ENCODE results near the gene OR2M7. TPM values are rescaled to one million over a fixed set of nuclear protein-coding genes. Genes with fewer than 3 reads are reported as not detected.

OR2M7 gene
- total RNA-seq, 1 donor from 2014 or later: not detected

GRCh38 chr1:248366609-248367008, 42.2 kb upstream of the OR2M7 start:
- Histone ChIP-seq H3K9ac (no peak overlapping the region), H3K4me3 (no peak overlapping the region), H3K27ac (no peak overlapping the region), H4K20me1 (ENCODE audit: low read depth) (no peaks in the 10 kb centered on the region), H3K36me3 (no peaks in the 10 kb centered on the region), H2AFZ (replicated peaks) (no peak overlapping the region), H3K4me2 (no peak overlapping the region), H3K79me2 (ENCODE audit: low read depth) (no peaks in the 10 kb centered on the region), H3K4me1 (no peaks in the 10 kb centered on the region), H3K27me3 (no peaks in the 10 kb centered on the region), H3F3A (ENCODE audit: low read depth) (no peaks in the 10 kb centered on the region), H3K9me3 (ENCODE audit: low read depth) (peaks cover 33% of the 10 kb centered on the region)
- Mint-ChIP-seq H3K36me3 (no peaks in the 10 kb centered on the region), H3K4me3 (no peak overlapping the region), H3K27ac (no peak overlapping the region), H3K4me1 (no peaks in the 10 kb centered on the region), H3K27me3 (ENCODE audit: insufficient read depth, low read depth) (peaks cover 2% of the 10 kb centered on the region), H3K9me3 (peaks cover 47% of the 10 kb centered on the region)
- TF ChIP-seq EZH2 (IDR thresholded peaks at IDR 0.05) (no peak), EZH2phosphoT487 (IDR thresholded peaks at IDR 0.05) (no peak)
- TF ChIP-seq, protein P1, sequence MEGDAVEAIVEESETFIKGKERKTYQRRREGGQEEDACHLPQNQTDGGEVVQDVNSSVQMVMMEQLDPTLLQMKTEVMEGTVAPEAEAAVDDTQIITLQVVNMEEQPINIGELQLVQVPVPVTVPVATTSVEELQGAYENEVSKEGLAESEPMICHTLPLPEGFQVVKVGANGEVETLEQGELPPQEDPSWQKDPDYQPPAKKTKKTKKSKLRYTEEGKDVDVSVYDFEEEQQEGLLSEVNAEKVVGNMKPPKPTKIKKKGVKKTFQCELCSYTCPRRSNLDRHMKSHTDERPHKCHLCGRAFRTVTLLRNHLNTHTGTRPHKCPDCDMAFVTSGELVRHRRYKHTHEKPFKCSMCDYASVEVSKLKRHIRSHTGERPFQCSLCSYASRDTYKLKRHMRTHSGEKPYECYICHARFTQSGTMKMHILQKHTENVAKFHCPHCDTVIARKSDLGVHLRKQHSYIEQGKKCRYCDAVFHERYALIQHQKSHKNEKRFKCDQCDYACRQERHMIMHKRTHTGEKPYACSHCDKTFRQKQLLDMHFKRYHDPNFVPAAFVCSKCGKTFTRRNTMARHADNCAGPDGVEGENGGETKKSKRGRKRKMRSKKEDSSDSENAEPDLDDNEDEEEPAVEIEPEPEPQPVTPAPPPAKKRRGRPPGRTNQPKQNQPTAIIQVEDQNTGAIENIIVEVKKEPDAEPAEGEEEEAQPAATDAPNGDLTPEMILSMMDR (IDR thresholded peaks at IDR 0.05): no peak
- no peak for DNase-seq (ENCODE audit: low spot score)

DNA sequence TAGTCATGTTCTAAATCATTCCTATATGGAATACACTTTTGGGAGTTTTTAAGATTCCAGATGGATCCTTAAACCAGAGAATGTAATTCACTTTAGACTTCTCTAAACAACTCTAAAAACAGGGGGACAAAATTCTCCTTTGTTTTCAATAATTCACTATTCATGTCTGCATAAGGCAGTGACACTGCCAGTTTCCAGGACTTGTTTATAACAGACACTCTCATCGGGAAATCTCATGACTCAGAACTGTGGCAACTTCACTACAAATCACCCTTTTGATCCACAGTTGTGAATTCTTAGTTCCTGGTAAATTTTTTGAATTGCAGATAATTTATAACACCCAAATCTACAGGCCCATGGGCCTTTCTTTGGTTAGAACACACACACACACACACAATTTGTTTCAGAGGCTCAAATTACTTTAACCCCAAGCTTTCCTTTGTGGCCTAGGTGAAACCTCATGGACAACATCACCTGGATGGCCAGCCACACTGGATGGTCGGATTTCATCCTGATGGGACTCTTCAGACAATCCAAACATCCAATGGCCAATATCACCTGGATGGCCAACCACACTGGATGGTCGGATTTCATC, 36.9 kb upstream of the OR2M7 start, which contains the start of gene OR2T4:
OR2T4 (plus strand) TSS at position 545 of the 595 bp plus-strand sequence; CDS start at position 545, 0 bp downstream.
- Histone ChIP-seq H3K9me3 (ENCODE audit: low read depth) (peaks cover 25% of the 10 kb centered on the region), H4K20me1 (ENCODE audit: low read depth) (no peaks in the 10 kb centered on the region), H3K9ac (no peak within 1 kb of the TSS), H3K4me1 (no peaks in the 10 kb centered on the region), H3K4me2 (no peak within 1 kb of the TSS), H2AFZ (replicated peaks) (no peak within 1 kb of the TSS), H3K4me3 (no peak within 1 kb of the TSS), H3K27me3 (no peaks in the 10 kb centered on the region), H3K27ac (no peak within 1 kb of the TSS), H3K36me3 (no peaks in the 10 kb centered on the region), H3K79me2 (ENCODE audit: low read depth) (no peaks in the 10 kb centered on the region), H3F3A (ENCODE audit: low read depth) (no peaks in the 10 kb centered on the region)
- H3K27me3 Mint-ChIP-seq (ENCODE audit: insufficient read depth, low read depth): peaks cover 4% of the 10 kb centered on the region
- H3K4me3 Mint-ChIP-seq: no peak within 1 kb of the TSS
- no peak for DNase-seq (ENCODE audit: low spot score)
- no peak within 1 kb of the TSS for H3K27ac Mint-ChIP-seq
- no peaks in the 10 kb centered on the region for H3K4me1 Mint-ChIP-seq
- TF ChIP-seq, protein P1 (IDR thresholded peaks at IDR 0.05): no peak
- no peak for TF ChIP-seq EZH2 (IDR thresholded peaks at IDR 0.05)
- no peak for TF ChIP-seq EZH2phosphoT487 (IDR thresholded peaks at IDR 0.05)
- peaks cover 35% of the 10 kb centered on the region for H3K9me3 Mint-ChIP-seq
- H3K36me3 Mint-ChIP-seq: no peaks in the 10 kb centered on the region

- Histone ChIP-seq H3K4me1 (no peaks in the 10 kb centered on the region), H3K4me3 (no peak overlapping the region), H3K4me2 (no peak overlapping the region), H3F3A (ENCODE audit: low read depth) (no peaks in the 10 kb centered on the region), H3K79me2 (ENCODE audit: low read depth) (no peaks in the 10 kb centered on the region), H3K36me3 (no peaks in the 10 kb centered on the region), H2AFZ (replicated peaks) (no peak overlapping the region), H3K9ac (no peak overlapping the region), H3K27ac (no peak overlapping the region), H4K20me1 (ENCODE audit: low read depth) (no peaks in the 10 kb centered on the region), H3K9me3 (ENCODE audit: low read depth) (peaks cover 17% of the 10 kb centered on the region), H3K27me3 (no peaks in the 10 kb centered on the region)
- peaks cover 4% of the 10 kb centered on the region for H3K27me3 Mint-ChIP-seq (ENCODE audit: insufficient read depth, low read depth)
- H3K4me1 Mint-ChIP-seq: no peaks in the 10 kb centered on the region
- no peak overlapping the region for H3K4me3 Mint-ChIP-seq
- no peaks in the 10 kb centered on the region for H3K36me3 Mint-ChIP-seq
- H3K27ac Mint-ChIP-seq: no peak overlapping the region
- H3K9me3 Mint-ChIP-seq: peaks cover 25% of the 10 kb centered on the region
- no peak for DNase-seq (ENCODE audit: low spot score)
- TF ChIP-seq EZH2phosphoT487 (IDR thresholded peaks at IDR 0.05) (no peak), EZH2 (IDR thresholded peaks at IDR 0.05) (no peak)
- TF ChIP-seq, protein P1 (IDR thresholded peaks at IDR 0.05): no peak
Measured at GRCh38 chr1:248359415-248359814, 35.0 kb upstream of the OR2M7 start.
